ENCODE results near the gene PITPNC1.

Gene PITPNC1

GRCh38 chr17:67635681-67636080, 258.6 kb downstream of the PITPNC1 start:
- no peak for TF ChIP-seq CTCF (IDR thresholded peaks at IDR 0.05; ENCODE audit: low read depth, low read length, missing control alignments)
- no peak overlapping the region for H3K4me3 ChIP-seq (ENCODE audit: low read depth, low read length)
- DNase-seq (ENCODE audit: low read depth): no peak

GRCh38 chr17:67636312-67636711, 259.2 kb downstream of the PITPNC1 start:
- no peak for DNase-seq (ENCODE audit: low read depth)
- no peak overlapping the region for H3K4me3 ChIP-seq (ENCODE audit: low read depth, low read length)
- TF ChIP-seq CTCF (IDR thresholded peaks at IDR 0.05; ENCODE audit: low read depth, low read length, missing control alignments): no peak

GRCh38 chr17:67636834-67637520, 259.9 kb downstream of the PITPNC1 start:
- no peak overlapping the region for H3K4me3 ChIP-seq (ENCODE audit: low read depth, low read length)
- no peak for DNase-seq (ENCODE audit: low read depth)
- no peak for TF ChIP-seq CTCF (IDR thresholded peaks at IDR 0.05; ENCODE audit: low read depth, low read length, missing control alignments)

- no peak for DNase-seq (ENCODE audit: low read depth)
- no peak overlapping the region for H3K4me3 ChIP-seq (ENCODE audit: low read depth, low read length)
- no peak for TF ChIP-seq CTCF (IDR thresholded peaks at IDR 0.05; ENCODE audit: low read depth, low read length, missing control alignments)
Observed at GRCh38 chr17:67637901-67638641, 261.0 kb downstream of the PITPNC1 start.

- DNase-seq (ENCODE audit: low read depth): no peak
- no peak for TF ChIP-seq CTCF (IDR thresholded peaks at IDR 0.05; ENCODE audit: low read depth, low read length, missing control alignments)
- H3K4me3 ChIP-seq (ENCODE audit: low read depth, low read length): no peak overlapping the region
Observed at GRCh38 chr17:67638871-67639270, 261.8 kb downstream of the PITPNC1 start.

GRCh38 chr17:67639555-67639954, 262.5 kb downstream of the PITPNC1 start:
- DNase-seq (ENCODE audit: low read depth): no peak
- no peak overlapping the region for H3K4me3 ChIP-seq (ENCODE audit: low read depth, low read length)
- no peak for TF ChIP-seq CTCF (IDR thresholded peaks at IDR 0.05; ENCODE audit: low read depth, low read length, missing control alignments)

Data from GM12864 (cell line).